ENCODE measurements around the gene NAA40. TPM values are rescaled to one million over a fixed set of nuclear protein-coding genes. Genes with fewer than 3 reads are reported as not detected.

Gene NAA40
- total RNA-seq, 2 donors from 2014 or later: 16.6 to 19.3 TPM

DNA sequence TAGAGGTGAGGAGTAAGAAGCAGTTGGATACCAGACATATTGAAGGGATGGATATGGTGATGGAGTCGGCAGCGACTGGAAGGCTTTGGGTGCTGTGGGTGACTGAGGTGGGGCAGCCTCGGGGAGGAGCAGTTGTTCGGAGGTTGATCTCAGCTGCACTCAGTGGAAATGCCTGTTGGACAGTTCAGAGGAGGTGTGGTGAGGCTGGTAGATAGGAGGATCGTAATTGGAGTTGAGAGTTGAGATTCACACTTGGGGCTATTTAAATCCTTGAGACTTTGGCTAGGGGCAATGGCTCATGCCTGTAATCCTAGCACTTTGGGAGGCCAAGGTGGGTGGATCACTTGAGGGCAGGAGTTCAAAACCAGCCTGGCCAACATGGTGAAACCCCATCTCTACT is 54.3 kb downstream of the NAA40 start:
- Mint-ChIP-seq H3K4me3 (peak overlapping the region; percentile 66), H3K4me1 (peaks cover 24% of the 10 kb centered on the region), H3K27ac (peak overlapping the region; percentile 83), H3K36me3 (ENCODE audit: low read depth) (peaks cover 8% of the 10 kb centered on the region), H3K27me3 (no peaks in the 10 kb centered on the region)
- ATAC-seq: no peak
- no peaks in the 10 kb centered on the region for H3K9me3 ChIP-seq (ENCODE audit: control insufficient read depth, low read length, poor library complexity, severe bottlenecking)
- DNase-seq: no peak

- H3K9me3 ChIP-seq (ENCODE audit: control insufficient read depth, low read length, poor library complexity, severe bottlenecking): no peaks in the 10 kb centered on the region
- no peak for ATAC-seq
- Mint-ChIP-seq H3K4me1 (peaks cover 21% of the 10 kb centered on the region), H3K27ac (no peak overlapping the region), H3K4me3 (no peak overlapping the region), H3K36me3 (ENCODE audit: low read depth) (peaks cover 8% of the 10 kb centered on the region), H3K27me3 (no peaks in the 10 kb centered on the region)
- DNase-seq: no peak
These were observed 55.2 kb downstream of the NAA40 start for GRCh38 chr11:63993993-63994392.

DNA sequence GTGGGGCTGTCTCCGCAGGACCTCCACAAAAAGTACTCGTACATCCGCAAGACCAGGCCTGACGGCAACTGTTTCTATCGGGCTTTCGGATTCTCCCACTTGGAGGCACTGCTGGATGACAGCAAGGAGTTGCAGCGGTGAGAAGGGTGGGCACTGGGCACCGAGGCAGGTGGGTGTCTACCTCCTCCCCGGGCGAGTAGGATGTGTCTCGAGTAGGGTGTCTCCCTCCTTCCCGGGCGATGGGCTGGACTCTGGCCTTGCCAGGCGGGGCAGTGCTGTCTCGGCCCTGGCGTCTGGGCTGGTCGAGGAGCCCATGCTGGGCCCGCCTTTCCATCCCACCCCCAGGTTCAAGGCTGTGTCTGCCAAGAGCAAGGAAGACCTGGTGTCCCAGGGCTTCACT is 57.7 kb downstream of the NAA40 start:
- no peak for ATAC-seq
- DNase-seq: no peak
- Mint-ChIP-seq H3K4me3 (no peak overlapping the region), H3K4me1 (peaks cover 18% of the 10 kb centered on the region), H3K27me3 (no peaks in the 10 kb centered on the region), H3K36me3 (ENCODE audit: low read depth) (peaks cover 8% of the 10 kb centered on the region), H3K27ac (no peak overlapping the region)
- H3K9me3 ChIP-seq (ENCODE audit: control insufficient read depth, low read length, poor library complexity, severe bottlenecking): no peaks in the 10 kb centered on the region

DNA sequence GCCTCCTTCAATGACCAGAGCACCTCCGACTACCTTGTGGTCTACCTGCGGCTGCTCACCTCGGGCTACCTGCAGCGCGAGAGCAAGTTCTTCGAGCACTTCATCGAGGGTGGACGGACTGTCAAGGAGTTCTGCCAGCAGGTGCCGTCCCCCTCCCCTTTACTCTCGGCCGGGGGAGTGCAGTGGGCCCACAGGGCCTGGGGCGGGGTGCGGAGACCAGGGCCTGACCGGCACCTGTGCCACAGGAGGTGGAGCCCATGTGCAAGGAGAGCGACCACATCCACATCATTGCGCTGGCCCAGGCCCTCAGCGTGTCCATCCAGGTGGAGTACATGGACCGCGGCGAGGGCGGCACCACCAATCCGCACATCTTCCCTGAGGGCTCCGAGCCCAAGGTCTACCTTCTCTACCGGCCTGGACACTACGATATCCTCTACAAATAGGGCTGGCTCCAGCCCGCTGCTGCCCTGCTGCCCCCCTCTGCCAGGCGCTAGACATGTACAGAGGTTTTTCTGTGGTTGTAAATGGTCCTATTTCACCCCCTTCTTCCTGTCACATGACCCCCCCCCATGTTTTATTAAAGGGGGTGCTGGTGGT is 58.4 kb downstream of the NAA40 start:
- peaks cover 8% of the 10 kb centered on the region for H3K36me3 Mint-ChIP-seq (ENCODE audit: low read depth)
- no peaks in the 10 kb centered on the region for H3K27me3 Mint-ChIP-seq
- no peak for ATAC-seq
- peak overlapping the region; percentile 52 for H3K4me3 Mint-ChIP-seq
- no peak overlapping the region for H3K27ac Mint-ChIP-seq
- H3K9me3 ChIP-seq (ENCODE audit: control insufficient read depth, low read length, poor library complexity, severe bottlenecking): no peaks in the 10 kb centered on the region
- peaks cover 17% of the 10 kb centered on the region for H3K4me1 Mint-ChIP-seq
- DNase-seq: no peak

GRCh38 chr11:63997801-63998337 is 59.1 kb downstream of the NAA40 start:
- no peaks in the 10 kb centered on the region for H3K27me3 Mint-ChIP-seq
- peak overlapping the region; percentile 52 for H3K4me3 Mint-ChIP-seq
- peaks cover 16% of the 10 kb centered on the region for H3K4me1 Mint-ChIP-seq
- no peaks in the 10 kb centered on the region for H3K9me3 ChIP-seq (ENCODE audit: control insufficient read depth, low read length, poor library complexity, severe bottlenecking)
- H3K27ac Mint-ChIP-seq: no peak overlapping the region
- DNase-seq (no peak), ATAC-seq (no peak)
- peaks cover 8% of the 10 kb centered on the region for H3K36me3 Mint-ChIP-seq (ENCODE audit: low read depth)

GRCh38 chr11:63998558-63999348 is 60.0 kb downstream of the NAA40 start:
- peak; percentile 19 for ATAC-seq
- no peaks in the 10 kb centered on the region for H3K9me3 ChIP-seq (ENCODE audit: control insufficient read depth, low read length, poor library complexity, severe bottlenecking)
- Mint-ChIP-seq H3K36me3 (ENCODE audit: low read depth) (peaks cover 5% of the 10 kb centered on the region), H3K4me3 (peak overlapping the region; percentile 82), H3K4me1 (peaks cover 12% of the 10 kb centered on the region), H3K27me3 (no peaks in the 10 kb centered on the region), H3K27ac (no peak overlapping the region)
- no peak for DNase-seq

- H3K27me3 Mint-ChIP-seq: no peaks in the 10 kb centered on the region
- no peak overlapping the region for H3K27ac Mint-ChIP-seq
- H3K9me3 ChIP-seq (ENCODE audit: control insufficient read depth, low read length, poor library complexity, severe bottlenecking): no peaks in the 10 kb centered on the region
- peaks cover 12% of the 10 kb centered on the region for H3K4me1 Mint-ChIP-seq
- ATAC-seq: peak; percentile 73
- H3K36me3 Mint-ChIP-seq (ENCODE audit: low read depth): peaks cover 5% of the 10 kb centered on the region
- peak overlapping the region; percentile 82 for H3K4me3 Mint-ChIP-seq
- DNase-seq: peak; percentile 55 to 61 (median 57)
These were observed 60.7 kb downstream of the NAA40 start for GRCh38 chr11:63999349-64000025.

GRCh38 chr11:64000026-64000739 is 61.4 kb downstream of the NAA40 start:
- Mint-ChIP-seq H3K27ac (no peak overlapping the region), H3K4me1 (peaks cover 9% of the 10 kb centered on the region), H3K4me3 (peak overlapping the region; percentile 82), H3K36me3 (ENCODE audit: low read depth) (peaks cover 5% of the 10 kb centered on the region), H3K27me3 (no peaks in the 10 kb centered on the region)
- H3K9me3 ChIP-seq (ENCODE audit: control insufficient read depth, low read length, poor library complexity, severe bottlenecking): no peaks in the 10 kb centered on the region
- peak; percentile 70 to 78 (median 72) for DNase-seq
- ATAC-seq: peak; percentile 82

GRCh38 chr11:64000740-64001483 is 62.1 kb downstream of the NAA40 start:
- ATAC-seq: no peak
- Mint-ChIP-seq H3K27ac (peak overlapping the region; percentile 37), H3K27me3 (no peaks in the 10 kb centered on the region), H3K36me3 (ENCODE audit: low read depth) (peaks cover 5% of the 10 kb centered on the region), H3K4me1 (peaks cover 9% of the 10 kb centered on the region), H3K4me3 (peak overlapping the region; percentile 82)
- no peak for DNase-seq
- no peaks in the 10 kb centered on the region for H3K9me3 ChIP-seq (ENCODE audit: control insufficient read depth, low read length, poor library complexity, severe bottlenecking)

DNA sequence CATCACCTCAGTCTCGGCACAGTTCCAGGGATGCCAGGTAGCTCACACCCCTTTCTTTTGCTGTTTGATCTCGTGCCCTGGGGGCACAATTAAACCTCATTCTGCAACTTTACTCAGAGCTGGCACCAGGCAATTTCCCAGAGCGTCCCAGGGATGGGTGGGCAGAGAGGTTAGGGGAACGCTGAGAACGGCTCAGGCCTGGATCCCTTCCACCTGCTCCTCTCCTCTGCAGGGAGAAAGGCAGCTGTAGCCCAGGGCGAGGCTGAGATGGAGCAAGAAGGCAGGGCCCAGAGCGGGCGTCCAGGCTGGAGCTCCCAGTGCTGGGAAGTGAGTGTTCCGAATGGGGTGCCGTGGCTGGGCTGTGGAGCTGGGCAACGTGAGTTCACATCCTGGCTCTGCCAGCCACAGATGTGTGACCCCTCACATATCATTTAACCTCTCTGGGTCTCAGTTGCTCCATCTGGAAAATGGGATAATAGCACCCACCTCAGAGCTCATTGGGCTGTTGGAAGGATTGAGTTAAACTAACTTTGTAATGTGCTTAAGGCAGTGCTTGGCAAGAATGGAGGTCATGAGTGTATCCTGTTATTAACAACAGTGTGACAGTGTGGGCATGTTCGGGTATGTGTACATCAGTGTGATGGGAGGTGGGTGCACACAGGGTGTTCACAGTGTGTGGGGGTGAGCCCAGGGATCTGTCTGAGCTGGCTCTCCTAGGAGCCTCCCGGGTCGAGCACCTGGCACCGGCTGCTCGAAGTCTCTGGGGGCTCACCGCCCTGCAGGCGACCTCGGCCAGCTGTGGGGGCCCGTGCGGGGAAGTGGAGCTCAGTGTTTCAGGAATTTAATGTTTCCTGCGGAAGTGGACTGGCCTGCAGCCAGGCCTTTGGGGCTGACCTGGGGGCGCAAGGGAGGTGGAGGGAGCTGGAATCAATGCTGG is 63.0 kb downstream of the NAA40 start:
- no peaks in the 10 kb centered on the region for H3K9me3 ChIP-seq (ENCODE audit: control insufficient read depth, low read length, poor library complexity, severe bottlenecking)
- DNase-seq: no peak
- Mint-ChIP-seq H3K4me1 (peaks cover 9% of the 10 kb centered on the region), H3K27ac (peak overlapping the region; percentile 37), H3K4me3 (peak overlapping the region; percentile 64), H3K27me3 (peaks cover 8% of the 10 kb centered on the region), H3K36me3 (ENCODE audit: low read depth) (peaks cover 5% of the 10 kb centered on the region)
- ATAC-seq: no peak

DNA sequence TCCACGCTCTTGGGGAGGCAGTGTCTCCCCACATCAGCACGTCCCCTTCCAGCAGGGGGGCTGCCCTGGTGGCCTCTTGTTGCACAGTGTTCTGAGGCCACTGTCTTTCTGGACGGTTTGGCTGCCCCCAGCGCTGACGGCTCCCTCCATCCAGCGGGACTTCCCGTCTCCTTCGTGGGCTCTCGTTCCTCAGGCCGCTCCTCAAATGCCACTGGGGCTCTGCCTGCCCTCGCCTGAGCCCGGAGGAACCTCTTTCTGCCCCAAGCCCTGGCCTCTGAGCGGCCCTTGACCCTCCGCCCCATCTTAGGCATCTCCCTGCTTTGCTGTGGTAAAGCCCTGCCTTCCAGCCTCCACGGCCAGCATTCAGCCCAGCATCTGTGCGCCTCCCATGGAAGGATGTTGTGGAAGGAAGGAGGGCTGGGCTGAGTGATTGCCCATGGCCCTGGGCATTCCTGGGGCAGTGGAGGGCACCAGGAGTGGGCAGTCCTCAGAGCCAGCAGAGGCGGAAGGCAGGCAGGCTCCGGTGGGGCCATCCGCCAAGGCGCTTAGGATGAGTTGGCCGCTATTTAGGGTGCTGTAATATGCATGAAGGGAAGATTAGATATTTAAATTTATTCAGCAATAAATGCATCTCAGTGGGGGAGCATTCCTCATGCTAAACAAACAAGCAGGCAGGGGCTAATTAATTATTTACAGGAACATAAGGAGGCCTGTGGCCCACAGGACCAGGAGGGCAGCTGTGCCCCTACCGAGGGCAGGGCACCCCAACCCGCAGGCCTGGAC is 65.2 kb downstream of the NAA40 start:
- Mint-ChIP-seq H3K4me3 (no peak overlapping the region), H3K27ac (no peak overlapping the region), H3K36me3 (ENCODE audit: low read depth) (peaks cover 3% of the 10 kb centered on the region), H3K27me3 (peaks cover 30% of the 10 kb centered on the region), H3K4me1 (peaks cover 16% of the 10 kb centered on the region)
- ATAC-seq (no peak), DNase-seq (no peak)
- no peaks in the 10 kb centered on the region for H3K9me3 ChIP-seq (ENCODE audit: control insufficient read depth, low read length, poor library complexity, severe bottlenecking)
